Measurements from ENCODE around the gene AS3MT.

Gene AS3MT

DNA sequence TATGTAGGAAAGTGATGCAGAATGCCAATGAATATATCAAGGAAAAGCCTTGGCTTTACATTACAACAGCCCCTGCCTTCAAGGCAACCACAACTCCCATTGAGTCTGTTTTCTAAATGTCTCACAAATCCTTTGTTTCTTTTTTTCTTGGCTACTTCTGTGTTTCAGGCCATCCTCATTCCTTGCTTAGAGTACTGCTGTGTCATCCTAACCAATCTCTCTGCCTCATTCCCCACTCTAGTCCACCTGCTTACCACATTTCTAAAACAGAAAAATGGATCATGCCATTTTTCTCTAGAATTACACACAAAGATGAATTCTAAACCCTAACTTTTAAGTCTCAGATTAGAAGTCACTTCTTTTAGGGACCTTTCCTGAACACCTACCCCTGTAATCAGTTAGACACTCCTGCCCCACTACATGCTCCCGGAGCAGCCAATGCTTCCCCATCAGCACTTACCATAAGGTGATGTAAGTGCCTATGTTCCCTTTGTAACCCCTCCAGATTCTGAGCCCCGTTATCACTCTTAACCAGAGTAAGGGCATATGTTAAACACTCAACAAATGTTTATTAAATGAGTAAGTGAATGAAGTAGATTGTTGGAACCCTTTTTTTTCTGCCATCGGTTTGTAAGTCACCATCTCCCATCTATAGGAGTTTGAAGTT, 12.4 kb upstream of the AS3MT start:
- H3K9me3 ChIP-seq (ENCODE audit: control insufficient read depth, insufficient read depth, low read depth, low read length) = no peaks in the 10 kb centered on the region
- H3K27ac ChIP-seq (ENCODE audit: low read depth, low read length) = 0 out of 2 replicates have a peak overlapping the region, but pooled peaks have one; percentile 9
- no peaks in the 10 kb centered on the region for H3K36me3 ChIP-seq (ENCODE audit: control insufficient read depth, insufficient read depth, low read length)
- H3K27me3 ChIP-seq (ENCODE audit: control insufficient read depth, insufficient read depth, low read length) = no peaks in the 10 kb centered on the region
- no peak overlapping the region for H3K4me3 ChIP-seq (ENCODE audit: low read depth, low read length)
- peaks cover 14% of the 10 kb centered on the region for H3K4me1 ChIP-seq (ENCODE audit: control insufficient read depth, insufficient read depth, low read length)
- no peak overlapping the region for H3K9ac ChIP-seq (ENCODE audit: low read length)

DNA sequence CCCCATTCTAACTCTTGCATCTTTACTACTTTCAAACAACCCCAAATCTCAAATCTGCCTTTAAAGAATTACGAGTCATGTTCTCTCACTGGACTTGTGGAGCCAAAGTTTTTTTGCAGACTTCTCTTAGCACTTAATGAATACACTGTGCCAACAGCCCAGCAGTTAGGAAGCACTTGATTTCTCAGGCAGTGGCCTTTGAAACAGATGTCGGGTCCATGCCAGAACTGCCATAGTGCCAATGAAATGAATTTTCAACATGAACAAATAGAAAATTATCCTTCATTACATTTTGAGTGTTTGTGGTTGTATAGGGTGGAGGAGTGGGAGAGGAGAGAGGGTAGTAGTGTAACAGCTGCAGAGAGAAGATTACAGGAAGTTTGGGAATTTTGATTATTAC, 9.4 kb upstream of the AS3MT start:
- Histone ChIP-seq H3K27ac (ENCODE audit: low read depth, low read length) (no peak overlapping the region), H3K36me3 (ENCODE audit: control insufficient read depth, insufficient read depth, low read length) (no peaks in the 10 kb centered on the region), H3K4me1 (ENCODE audit: control insufficient read depth, insufficient read depth, low read length) (peaks cover 14% of the 10 kb centered on the region), H3K9me3 (ENCODE audit: control insufficient read depth, insufficient read depth, low read depth, low read length) (no peaks in the 10 kb centered on the region), H3K9ac (ENCODE audit: low read length) (no peak overlapping the region), H3K27me3 (ENCODE audit: control insufficient read depth, insufficient read depth, low read length) (no peaks in the 10 kb centered on the region), H3K4me3 (ENCODE audit: low read depth, low read length) (no peak overlapping the region)

DNA sequence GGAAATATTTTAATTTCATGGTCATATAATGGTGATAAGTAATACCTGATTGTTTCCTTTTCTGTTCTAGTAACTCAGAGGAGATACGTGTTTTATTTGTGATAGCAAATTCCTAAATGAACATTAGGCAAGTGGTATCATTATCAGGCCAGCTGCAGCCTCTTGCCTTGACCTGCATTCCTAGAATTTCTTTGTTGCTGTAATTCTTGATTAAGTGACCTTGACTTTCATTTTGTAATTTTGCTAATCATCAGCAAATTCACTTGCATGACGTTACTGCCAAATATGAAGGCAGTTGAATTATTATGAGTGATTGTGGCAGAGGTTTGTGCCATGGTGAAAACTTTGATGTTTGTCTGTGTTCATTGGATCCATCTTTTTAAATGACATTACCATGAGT, 5.6 kb upstream of the AS3MT start:
- no peaks in the 10 kb centered on the region for H3K4me1 ChIP-seq (ENCODE audit: control insufficient read depth, insufficient read depth, low read length)
- no peak overlapping the region for H3K9ac ChIP-seq (ENCODE audit: low read length)
- H3K9me3 ChIP-seq (ENCODE audit: control insufficient read depth, insufficient read depth, low read depth, low read length) = no peaks in the 10 kb centered on the region
- no peaks in the 10 kb centered on the region for H3K36me3 ChIP-seq (ENCODE audit: control insufficient read depth, insufficient read depth, low read length)
- no peaks in the 10 kb centered on the region for H3K27me3 ChIP-seq (ENCODE audit: control insufficient read depth, insufficient read depth, low read length)
- H3K4me3 ChIP-seq (ENCODE audit: low read depth, low read length) = no peak overlapping the region
- H3K27ac ChIP-seq (ENCODE audit: low read depth, low read length) = no peak overlapping the region

DNA sequence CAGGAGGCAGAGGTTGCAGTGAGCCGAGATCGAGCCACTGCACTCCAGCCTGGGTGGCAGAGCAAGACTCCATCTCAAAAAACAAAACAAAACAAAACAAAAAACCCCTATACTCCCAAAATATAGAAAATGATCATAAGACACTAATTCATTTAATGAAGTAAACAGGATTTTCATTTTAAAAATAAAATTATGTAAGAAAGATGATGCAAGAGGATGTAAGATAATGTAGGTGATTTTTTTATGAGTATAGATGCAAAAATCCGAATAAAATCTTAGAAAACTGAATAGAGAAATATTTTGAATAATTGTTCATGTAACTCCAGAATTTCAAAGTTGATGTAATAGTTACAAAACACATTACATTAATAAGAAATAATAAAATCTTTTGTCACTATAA, 3.6 kb upstream of the AS3MT start:
- Histone ChIP-seq H3K27ac (ENCODE audit: low read depth, low read length) (no peak overlapping the region), H3K4me1 (ENCODE audit: control insufficient read depth, insufficient read depth, low read length) (peaks cover 11% of the 10 kb centered on the region), H3K4me3 (ENCODE audit: low read depth, low read length) (no peak overlapping the region), H3K36me3 (ENCODE audit: control insufficient read depth, insufficient read depth, low read length) (no peaks in the 10 kb centered on the region), H3K27me3 (ENCODE audit: control insufficient read depth, insufficient read depth, low read length) (no peaks in the 10 kb centered on the region), H3K9me3 (ENCODE audit: control insufficient read depth, insufficient read depth, low read depth, low read length) (no peaks in the 10 kb centered on the region), H3K9ac (ENCODE audit: low read length) (no peak overlapping the region)

DNA sequence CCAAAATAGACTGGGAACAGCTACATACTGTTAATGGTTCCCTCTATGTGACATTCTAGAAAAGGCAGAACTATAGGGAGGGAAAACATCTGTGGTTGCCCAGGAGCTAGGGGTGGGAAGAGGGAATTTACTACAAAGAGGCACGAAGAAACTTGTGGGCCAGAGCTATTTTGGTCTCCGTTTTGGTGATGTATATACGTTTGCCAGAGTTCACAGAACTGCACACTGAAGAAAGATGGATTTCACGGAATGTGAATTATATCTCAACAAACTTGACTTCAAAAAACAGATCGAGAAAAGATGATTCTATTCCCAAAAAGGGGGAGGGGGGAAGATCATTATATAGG, 386 bp upstream of the AS3MT start:
- Histone ChIP-seq H3K4me1 (ENCODE audit: control insufficient read depth, insufficient read depth, low read length) (peaks cover 13% of the 10 kb centered on the region), H3K27ac (ENCODE audit: low read depth, low read length) (no peak overlapping the region), H3K9me3 (ENCODE audit: control insufficient read depth, insufficient read depth, low read depth, low read length) (no peaks in the 10 kb centered on the region), H3K36me3 (ENCODE audit: control insufficient read depth, insufficient read depth, low read length) (no peaks in the 10 kb centered on the region), H3K9ac (ENCODE audit: low read length) (peak overlapping the region; percentile 14), H3K27me3 (ENCODE audit: control insufficient read depth, insufficient read depth, low read length) (no peaks in the 10 kb centered on the region), H3K4me3 (ENCODE audit: low read depth, low read length) (peak overlapping the region; percentile 74)

DNA sequence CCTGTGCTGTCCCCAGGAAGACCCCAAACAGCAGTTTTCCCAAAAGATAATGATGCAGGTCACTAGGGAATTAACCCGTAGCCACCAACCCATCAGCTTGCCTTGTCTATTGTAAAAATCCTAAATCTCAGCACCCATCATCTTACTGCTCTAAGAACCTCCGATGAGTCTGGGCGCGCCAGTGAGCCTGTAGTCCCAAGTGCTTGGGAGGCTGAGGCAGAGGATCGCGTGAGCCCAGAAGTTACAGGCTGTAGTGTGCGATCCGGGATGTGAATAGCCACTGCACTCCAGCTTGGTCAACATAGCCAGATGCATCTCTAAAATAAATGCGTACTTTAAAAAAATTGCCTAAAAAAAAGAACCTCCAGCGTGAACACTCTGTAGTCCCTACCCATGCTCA, 951 bp downstream of the AS3MT start:
- Histone ChIP-seq H3K36me3 (ENCODE audit: control insufficient read depth, insufficient read depth, low read length) (no peaks in the 10 kb centered on the region), H3K4me1 (ENCODE audit: control insufficient read depth, insufficient read depth, low read length) (peaks cover 13% of the 10 kb centered on the region), H3K4me3 (ENCODE audit: low read depth, low read length) (peak overlapping the region; percentile 74), H3K9ac (ENCODE audit: low read length) (peak overlapping the region; percentile 64), H3K27ac (ENCODE audit: low read depth, low read length) (no peak overlapping the region), H3K27me3 (ENCODE audit: control insufficient read depth, insufficient read depth, low read length) (no peaks in the 10 kb centered on the region), H3K9me3 (ENCODE audit: control insufficient read depth, insufficient read depth, low read depth, low read length) (no peaks in the 10 kb centered on the region)

DNA sequence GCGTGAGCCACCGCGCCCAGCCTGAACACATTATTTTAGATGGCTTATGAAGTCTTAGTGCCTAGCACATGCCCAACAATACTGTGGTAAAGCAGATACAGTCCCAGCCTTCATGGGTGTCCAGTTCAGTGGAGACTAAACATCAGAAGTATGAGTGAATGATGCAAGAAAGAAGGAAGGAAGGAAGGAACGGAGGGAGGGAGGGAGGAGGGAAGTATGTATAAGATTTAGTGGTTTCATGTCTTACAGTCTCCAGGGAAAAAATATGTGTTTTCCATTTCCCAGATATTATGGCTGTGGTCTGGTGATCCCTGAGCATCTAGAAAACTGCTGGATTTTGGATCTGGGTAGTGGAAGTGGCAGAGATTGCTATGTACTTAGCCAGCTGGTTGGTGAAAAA, 2.9 kb downstream of the AS3MT start:
- H3K9ac ChIP-seq (ENCODE audit: low read length) = no peak overlapping the region

DNA sequence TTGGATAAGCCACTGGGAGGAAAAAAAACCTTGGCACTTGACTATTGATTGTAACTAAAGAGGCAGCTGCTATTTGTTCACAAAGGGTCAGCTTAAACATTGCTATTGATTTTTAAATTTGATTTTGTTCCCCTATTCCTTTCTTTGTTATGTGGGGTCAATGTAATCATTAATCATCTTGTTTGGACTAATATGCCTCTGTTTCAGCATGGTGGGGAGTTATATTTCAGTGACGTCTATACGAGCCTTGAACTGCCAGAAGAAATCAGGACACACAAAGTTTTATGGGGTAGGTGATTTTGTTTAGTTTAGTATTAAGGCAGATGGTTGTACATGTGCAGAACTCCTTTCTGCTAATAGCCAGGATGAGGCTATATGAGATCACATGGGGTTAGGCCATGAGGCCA, 7.5 kb downstream of the AS3MT start:
- no peaks in the 10 kb centered on the region for H3K9me3 ChIP-seq (ENCODE audit: control insufficient read depth, insufficient read depth, low read depth, low read length)
- H3K4me3 ChIP-seq (ENCODE audit: low read depth, low read length) = no peak overlapping the region
- no peak overlapping the region for H3K27ac ChIP-seq (ENCODE audit: low read depth, low read length)
- peaks cover 13% of the 10 kb centered on the region for H3K36me3 ChIP-seq (ENCODE audit: control insufficient read depth, insufficient read depth, low read length)
- H3K4me1 ChIP-seq (ENCODE audit: control insufficient read depth, insufficient read depth, low read length) = no peaks in the 10 kb centered on the region
- H3K27me3 ChIP-seq (ENCODE audit: control insufficient read depth, insufficient read depth, low read length) = no peaks in the 10 kb centered on the region
- no peak overlapping the region for H3K9ac ChIP-seq (ENCODE audit: low read length)

More for the DNA sequence above, 2.9 kb downstream of the AS3MT start:
- H3K4me1 ChIP-seq (ENCODE audit: control insufficient read depth, insufficient read depth, low read length) = peaks cover 13% of the 10 kb centered on the region
- H3K27me3 ChIP-seq (ENCODE audit: control insufficient read depth, insufficient read depth, low read length) = no peaks in the 10 kb centered on the region
- H3K36me3 ChIP-seq (ENCODE audit: control insufficient read depth, insufficient read depth, low read length) = peaks cover 4% of the 10 kb centered on the region; the same call in 1 of the 2 replicates
- H3K27ac ChIP-seq (ENCODE audit: low read depth, low read length) = no peak overlapping the region
- H3K4me3 ChIP-seq (ENCODE audit: low read depth, low read length) = no peak overlapping the region
- no peaks in the 10 kb centered on the region for H3K9me3 ChIP-seq (ENCODE audit: control insufficient read depth, insufficient read depth, low read depth, low read length)

DNA sequence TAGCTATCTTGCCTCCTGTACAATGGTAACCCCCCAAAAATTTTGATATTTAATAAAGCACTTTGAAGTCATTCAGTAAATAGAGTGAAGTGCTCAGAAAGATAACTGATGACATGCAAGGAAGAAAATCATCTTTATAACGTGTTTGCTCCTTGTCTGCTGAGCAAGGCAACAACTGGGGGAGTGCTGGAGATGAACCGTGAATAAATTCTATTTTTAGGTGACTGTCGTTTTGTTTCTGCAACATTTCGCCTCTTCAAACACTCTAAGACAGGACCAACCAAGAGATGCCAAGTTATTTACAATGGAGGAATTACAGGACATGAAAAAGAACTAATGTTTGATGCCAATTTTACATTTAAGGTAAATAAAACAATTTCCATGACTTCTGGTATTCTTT, 9.4 kb downstream of the AS3MT start:
- peaks cover 13% of the 10 kb centered on the region for H3K36me3 ChIP-seq (ENCODE audit: control insufficient read depth, insufficient read depth, low read length)
- no peaks in the 10 kb centered on the region for H3K9me3 ChIP-seq (ENCODE audit: control insufficient read depth, insufficient read depth, low read depth, low read length)
- no peak overlapping the region for H3K4me3 ChIP-seq (ENCODE audit: low read depth, low read length)
- no peaks in the 10 kb centered on the region for H3K4me1 ChIP-seq (ENCODE audit: control insufficient read depth, insufficient read depth, low read length)
- H3K27me3 ChIP-seq (ENCODE audit: control insufficient read depth, insufficient read depth, low read length) = no peaks in the 10 kb centered on the region
- no peak overlapping the region for H3K27ac ChIP-seq (ENCODE audit: low read depth, low read length)
- H3K9ac ChIP-seq (ENCODE audit: low read length) = no peak overlapping the region

DNA sequence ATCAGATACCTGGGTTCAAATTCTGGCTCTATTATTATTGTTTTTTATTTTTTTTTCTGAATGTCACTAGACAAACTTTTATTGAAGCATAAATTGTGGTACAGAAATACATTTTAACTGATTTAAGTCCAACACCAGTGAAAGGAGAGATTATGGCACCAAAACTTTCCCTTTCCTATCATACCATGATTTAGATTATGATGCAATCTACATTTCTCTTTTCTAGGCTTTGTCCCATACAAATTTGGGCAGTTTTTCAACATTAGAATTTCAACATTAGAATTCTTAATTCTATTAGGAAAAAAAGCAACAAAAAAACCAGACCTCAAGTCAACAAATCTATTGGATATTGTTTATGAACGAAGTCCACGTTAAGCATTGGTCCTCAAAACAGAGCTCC, 11.0 kb downstream of the AS3MT start:
- H3K9ac ChIP-seq (ENCODE audit: low read length) = no peak overlapping the region
- H3K4me3 ChIP-seq (ENCODE audit: low read depth, low read length) = no peak overlapping the region
- H3K36me3 ChIP-seq (ENCODE audit: control insufficient read depth, insufficient read depth, low read length) = peaks cover 13% of the 10 kb centered on the region
- H3K4me1 ChIP-seq (ENCODE audit: control insufficient read depth, insufficient read depth, low read length) = no peaks in the 10 kb centered on the region
- H3K9me3 ChIP-seq (ENCODE audit: control insufficient read depth, insufficient read depth, low read depth, low read length) = no peaks in the 10 kb centered on the region
- no peaks in the 10 kb centered on the region for H3K27me3 ChIP-seq (ENCODE audit: control insufficient read depth, insufficient read depth, low read length)
- H3K27ac ChIP-seq (ENCODE audit: low read depth, low read length) = no peak overlapping the region

DNA sequence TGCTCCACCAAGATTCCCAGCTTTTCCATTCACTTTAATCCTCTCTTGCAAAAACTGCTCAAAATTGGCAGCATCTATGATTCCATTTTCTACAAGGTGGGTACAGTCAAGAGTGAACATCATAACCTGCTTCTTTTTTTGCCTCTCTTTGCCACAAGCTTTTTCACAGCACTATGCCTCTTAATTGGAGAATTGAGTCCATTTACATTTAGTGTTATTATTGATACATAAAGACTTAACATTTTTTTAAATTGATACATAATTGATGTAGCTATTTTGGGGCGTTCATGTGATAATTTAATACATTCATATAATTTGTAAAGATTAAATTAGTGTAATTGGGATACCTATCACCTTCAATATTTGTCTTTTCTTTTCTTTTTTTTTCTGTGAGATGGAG, 18.8 kb downstream of the AS3MT start:
- no peak overlapping the region for H3K4me3 ChIP-seq (ENCODE audit: low read depth, low read length)
- no peak overlapping the region for H3K9ac ChIP-seq (ENCODE audit: low read length)
- no peaks in the 10 kb centered on the region for H3K9me3 ChIP-seq (ENCODE audit: control insufficient read depth, insufficient read depth, low read depth, low read length)
- H3K4me1 ChIP-seq (ENCODE audit: control insufficient read depth, insufficient read depth, low read length) = no peaks in the 10 kb centered on the region
- no peak overlapping the region for H3K27ac ChIP-seq (ENCODE audit: low read depth, low read length)
- H3K27me3 ChIP-seq (ENCODE audit: control insufficient read depth, insufficient read depth, low read length) = no peaks in the 10 kb centered on the region
- no peaks in the 10 kb centered on the region; the same call in 1 of the 2 replicates for H3K36me3 ChIP-seq (ENCODE audit: control insufficient read depth, insufficient read depth, low read length)
